HAP-1 (cell line): ENCODE data around the gene RERG.

Experiments used
- DNase-seq, 2 experiments: peaks; one replicate each; pipeline ENCODE4 v3.0.0-alpha.2; 2016 to 2020; ENCODE audit warnings: low spot score in 2 of 2
- H3K27me3 ChIP-seq: fragments of 250-450 bp; sonication (Bioruptor Pico); 2 replicates; pipeline ENCODE4 v1.5.1; 2020; ENCODE audit warnings: low read depth, mild to moderate bottlenecking, moderate library complexity
- H3K36me3 ChIP-seq: fragments of 250-450 bp; sonication (Bioruptor Pico); replicated peaks from 2 replicates; pipeline ENCODE4 v1.5.1; 2020; ENCODE audit warnings: mild to moderate bottlenecking
- H3K4me1 ChIP-seq: fragments of 250-450 bp; sonication (Bioruptor Pico); 2 replicates; pipeline ENCODE4 v1.5.1; 2020; ENCODE audit warnings: mild to moderate bottlenecking
- H3K4me3 ChIP-seq: fragments of 250-450 bp; sonication (Bioruptor Pico); 2 replicates; pipeline ENCODE4 v1.5.1; 2020; ENCODE audit warnings: mild to moderate bottlenecking, moderate library complexity
- H3K9me3 ChIP-seq: fragments of 250-450 bp; sonication (Bioruptor Pico); 2 replicates; pipeline ENCODE4 v1.5.1; 2020; ENCODE audit warnings: mild to moderate bottlenecking, moderate library complexity
- in situ Hi-C: fragments of 300-500 bp; cut with MboI; formaldehyde crosslinking; loops from 3 replicates; pipeline ENCODE4 v1.14.3; 2020; ENCODE audit warnings: low sequenced_read_pairs, inconsistent platforms, mixed read lengths

RERG gene

GRCh38 chr12:15208871-15209656, 12.2 kb downstream of the RERG start:
- Histone ChIP-seq H3K9me3 (no peaks in the 10 kb centered on the region), H3K36me3 (no peaks in the 10 kb centered on the region), H3K4me3 (no peak overlapping the region), H3K4me1 (no peaks in the 10 kb centered on the region), H3K27me3 (peaks cover 5% of the 10 kb centered on the region; the same call in 1 of the 2 replicates)
- in situ Hi-C loops: no loop called here
- DNase-seq: no peak

- in situ Hi-C loops: no loop called here
- H3K4me1 ChIP-seq: no peaks in the 10 kb centered on the region
- no peak overlapping the region for H3K4me3 ChIP-seq
- no peaks in the 10 kb centered on the region for H3K36me3 ChIP-seq
- DNase-seq: no peak
- H3K27me3 ChIP-seq: no peaks in the 10 kb centered on the region
- no peaks in the 10 kb centered on the region for H3K9me3 ChIP-seq
These were observed 13.1 kb downstream of the RERG start for GRCh38 chr12:15208140-15208539.

GRCh38 chr12:15206831-15207389, 14.3 kb downstream of the RERG start:
- in situ Hi-C loops: no loop called here
- no peak for DNase-seq
- Histone ChIP-seq H3K4me1 (no peaks in the 10 kb centered on the region), H3K36me3 (no peaks in the 10 kb centered on the region), H3K9me3 (no peaks in the 10 kb centered on the region), H3K4me3 (no peak overlapping the region), H3K27me3 (no peaks in the 10 kb centered on the region)

- DNase-seq: no peak
- no peak overlapping the region for H3K4me3 ChIP-seq
- no peaks in the 10 kb centered on the region for H3K9me3 ChIP-seq
- H3K36me3 ChIP-seq: no peaks in the 10 kb centered on the region
- in situ Hi-C loops: no loop called here
- H3K4me1 ChIP-seq: no peaks in the 10 kb centered on the region
- H3K27me3 ChIP-seq: no peaks in the 10 kb centered on the region
These were observed 14.9 kb downstream of the RERG start for GRCh38 chr12:15206338-15206737.

GRCh38 chr12:15205341-15206010, 15.7 kb downstream of the RERG start:
- no peak for DNase-seq
- no peaks in the 10 kb centered on the region for H3K36me3 ChIP-seq
- no peaks in the 10 kb centered on the region for H3K9me3 ChIP-seq
- H3K4me3 ChIP-seq: no peak overlapping the region
- no peaks in the 10 kb centered on the region for H3K27me3 ChIP-seq
- in situ Hi-C loops: no loop called here
- H3K4me1 ChIP-seq: no peaks in the 10 kb centered on the region

GRCh38 chr12:15201456-15201855, 19.8 kb downstream of the RERG start:
- no peak for DNase-seq
- H3K36me3 ChIP-seq: no peaks in the 10 kb centered on the region
- in situ Hi-C loops: no loop called here
- no peak overlapping the region for H3K4me3 ChIP-seq
- no peaks in the 10 kb centered on the region for H3K9me3 ChIP-seq
- H3K27me3 ChIP-seq: no peaks in the 10 kb centered on the region
- H3K4me1 ChIP-seq: no peaks in the 10 kb centered on the region

GRCh38 chr12:15201056-15201455, 20.2 kb downstream of the RERG start:
- Histone ChIP-seq H3K4me3 (no peak overlapping the region), H3K36me3 (no peaks in the 10 kb centered on the region), H3K9me3 (no peaks in the 10 kb centered on the region), H3K27me3 (no peaks in the 10 kb centered on the region), H3K4me1 (no peaks in the 10 kb centered on the region)
- in situ Hi-C loops: no loop called here
- DNase-seq: no peak

- no peaks in the 10 kb centered on the region for H3K36me3 ChIP-seq
- H3K9me3 ChIP-seq: no peaks in the 10 kb centered on the region
- H3K4me1 ChIP-seq: no peaks in the 10 kb centered on the region
- in situ Hi-C loops: no loop called here
- H3K27me3 ChIP-seq: no peaks in the 10 kb centered on the region
- no peak overlapping the region for H3K4me3 ChIP-seq
- no peak for DNase-seq
These were observed 20.6 kb downstream of the RERG start for GRCh38 chr12:15200641-15201040.

GRCh38 chr12:15199930-15200329, 21.3 kb downstream of the RERG start:
- in situ Hi-C loops: no loop called here
- DNase-seq: no peak
- Histone ChIP-seq H3K4me3 (no peak overlapping the region), H3K27me3 (no peaks in the 10 kb centered on the region), H3K36me3 (no peaks in the 10 kb centered on the region), H3K4me1 (no peaks in the 10 kb centered on the region), H3K9me3 (no peaks in the 10 kb centered on the region)

- no peak overlapping the region for H3K4me3 ChIP-seq
- H3K4me1 ChIP-seq: no peaks in the 10 kb centered on the region
- no peaks in the 10 kb centered on the region for H3K9me3 ChIP-seq
- no peaks in the 10 kb centered on the region for H3K27me3 ChIP-seq
- no peak for DNase-seq
- H3K36me3 ChIP-seq: no peaks in the 10 kb centered on the region
- in situ Hi-C loops: no loop called here
These were observed 24.3 kb downstream of the RERG start for GRCh38 chr12:15196678-15197505.

- in situ Hi-C loops: no loop called here
- Histone ChIP-seq H3K4me1 (no peaks in the 10 kb centered on the region), H3K4me3 (no peak overlapping the region), H3K27me3 (no peaks in the 10 kb centered on the region), H3K36me3 (no peaks in the 10 kb centered on the region), H3K9me3 (no peaks in the 10 kb centered on the region)
- DNase-seq: no peak
These were observed 25.0 kb downstream of the RERG start for GRCh38 chr12:15196221-15196620.

- Histone ChIP-seq H3K36me3 (no peaks in the 10 kb centered on the region), H3K27me3 (no peaks in the 10 kb centered on the region), H3K4me3 (no peak overlapping the region), H3K4me1 (no peaks in the 10 kb centered on the region), H3K9me3 (no peaks in the 10 kb centered on the region)
- in situ Hi-C loops: no loop called here
- no peak for DNase-seq
These were observed 26.5 kb downstream of the RERG start for GRCh38 chr12:15194456-15195368.

GRCh38 chr12:15193946-15194345, 27.3 kb downstream of the RERG start:
- H3K4me1 ChIP-seq: no peaks in the 10 kb centered on the region
- in situ Hi-C loops: no loop called here

More at GRCh38 chr12:15193946-15194345, 27.3 kb downstream of the RERG start:
- Histone ChIP-seq H3K4me3 (no peak overlapping the region), H3K27me3 (no peaks in the 10 kb centered on the region), H3K36me3 (no peaks in the 10 kb centered on the region), H3K9me3 (no peaks in the 10 kb centered on the region)
- no peak for DNase-seq
